Astrocyte of the spinal cord (primary cell): ENCODE measurements around the gene FBLL1.
"Not testable (repeated sequence)": the region's sequence is repeated elsewhere in the genome, so short reads cannot be mapped to it uniquely, and the experiment has no call there.

ENCODE experiments used
- DNase-seq: peaks from one replicate; pipeline ENCODE4 v3.0.0; 2011; ENCODE audit warnings: low read depth, low spot score
- H3K4me3 ChIP-seq: 2 replicates; pipeline ENCODE4 v1.5.1; 2011; ENCODE audit warnings: low read depth, mild to moderate bottlenecking, low read length, moderate library complexity
- in situ Hi-C: cut with HindIII; loops from 2 replicates; pipeline ENCODE4 v1.10.0; 2017; ENCODE audit warnings: low sequenced_read_pairs
- TF ChIP-seq, protein P1 (sequence below): IDR thresholded peaks from 2 replicates; pipeline ENCODE4 v1.5.1; 2012; ENCODE audit warnings: low read depth, mild to moderate bottlenecking, low read length, inconsistent platforms

FBLL1 gene

DNA sequence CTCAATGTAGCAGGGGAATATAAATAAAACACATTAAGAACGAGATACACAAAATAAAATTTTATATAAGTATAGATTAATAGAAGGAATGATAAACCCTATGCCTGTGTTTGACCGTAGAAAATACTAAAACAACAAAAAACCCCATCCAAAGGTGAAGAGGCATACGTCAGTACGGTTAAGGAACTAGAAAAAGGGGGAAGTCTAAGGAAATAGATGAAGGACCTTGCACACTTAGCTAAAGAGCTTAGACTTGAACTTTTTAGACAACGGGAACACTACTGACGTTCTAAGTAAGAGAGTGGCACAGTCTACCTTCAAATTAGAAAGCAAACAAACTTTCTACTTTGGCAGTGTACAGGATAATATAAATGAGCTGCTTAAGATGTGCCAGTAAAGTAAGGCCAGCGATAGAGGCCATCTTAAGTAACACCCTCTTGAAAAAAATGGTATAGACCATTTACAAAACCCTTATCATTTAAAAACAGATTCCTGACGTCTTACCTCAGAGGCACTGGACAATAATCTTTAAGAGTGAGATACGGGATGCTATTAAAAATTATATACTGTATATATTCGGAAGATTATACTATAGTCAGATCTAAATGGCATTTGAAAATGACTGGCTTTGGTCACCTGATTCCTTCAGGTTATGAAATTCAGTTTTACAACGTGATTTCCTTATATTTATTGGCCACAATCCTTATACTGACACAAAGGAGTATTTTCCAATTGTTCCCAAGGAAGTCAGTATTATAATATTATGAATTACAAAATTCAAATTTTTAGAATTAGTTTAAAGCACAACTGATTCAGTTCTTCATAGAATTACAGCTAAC, 41.6 kb downstream of the FBLL1 start:
- no peak for DNase-seq
- in situ Hi-C loops, result no loop called here
- H3K4me3 ChIP-seq, result no peak overlapping the region
- TF ChIP-seq, protein P1, sequence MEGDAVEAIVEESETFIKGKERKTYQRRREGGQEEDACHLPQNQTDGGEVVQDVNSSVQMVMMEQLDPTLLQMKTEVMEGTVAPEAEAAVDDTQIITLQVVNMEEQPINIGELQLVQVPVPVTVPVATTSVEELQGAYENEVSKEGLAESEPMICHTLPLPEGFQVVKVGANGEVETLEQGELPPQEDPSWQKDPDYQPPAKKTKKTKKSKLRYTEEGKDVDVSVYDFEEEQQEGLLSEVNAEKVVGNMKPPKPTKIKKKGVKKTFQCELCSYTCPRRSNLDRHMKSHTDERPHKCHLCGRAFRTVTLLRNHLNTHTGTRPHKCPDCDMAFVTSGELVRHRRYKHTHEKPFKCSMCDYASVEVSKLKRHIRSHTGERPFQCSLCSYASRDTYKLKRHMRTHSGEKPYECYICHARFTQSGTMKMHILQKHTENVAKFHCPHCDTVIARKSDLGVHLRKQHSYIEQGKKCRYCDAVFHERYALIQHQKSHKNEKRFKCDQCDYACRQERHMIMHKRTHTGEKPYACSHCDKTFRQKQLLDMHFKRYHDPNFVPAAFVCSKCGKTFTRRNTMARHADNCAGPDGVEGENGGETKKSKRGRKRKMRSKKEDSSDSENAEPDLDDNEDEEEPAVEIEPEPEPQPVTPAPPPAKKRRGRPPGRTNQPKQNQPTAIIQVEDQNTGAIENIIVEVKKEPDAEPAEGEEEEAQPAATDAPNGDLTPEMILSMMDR, result no peak

DNA sequence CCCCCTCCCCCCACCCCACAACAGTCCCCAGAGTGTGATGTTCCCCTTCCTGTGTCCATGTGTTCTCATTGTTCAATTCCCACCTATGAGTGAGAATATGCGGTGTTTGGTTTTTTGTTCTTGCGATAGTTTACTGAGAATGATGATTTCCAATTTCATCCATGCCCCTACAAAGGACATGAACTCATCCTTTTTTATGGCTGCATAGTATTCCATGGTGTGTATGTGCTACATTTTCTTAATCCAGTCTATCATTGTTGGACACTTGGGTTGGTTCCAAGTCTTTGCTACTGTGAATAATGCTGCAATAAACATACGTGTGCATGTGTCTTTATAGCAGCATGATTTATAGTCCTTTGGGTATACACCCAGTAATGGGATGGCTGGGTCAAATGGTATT, 44.6 kb downstream of the FBLL1 start:
- DNase-seq, in situ Hi-C loops, H3K4me3 ChIP-seq: not testable (repeated sequence)

DNA sequence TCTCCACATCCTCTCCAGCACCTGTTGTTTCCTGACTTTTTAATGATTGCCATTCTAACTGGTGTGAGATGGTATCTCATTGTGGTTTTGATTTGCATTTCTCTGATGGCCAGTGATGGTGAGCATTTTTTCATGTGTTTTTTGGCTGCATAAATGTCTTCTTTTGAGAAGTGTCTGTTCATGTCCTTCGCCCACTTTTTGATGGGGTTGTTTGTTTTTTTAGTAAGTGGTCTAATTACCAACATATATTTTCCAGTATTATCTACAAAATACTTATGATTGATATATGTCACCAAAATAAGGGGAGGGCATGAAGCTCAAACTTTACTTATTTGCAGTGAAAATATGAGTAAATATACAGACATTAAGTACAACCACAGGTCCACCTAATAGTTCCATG, 45.1 kb downstream of the FBLL1 start:
- H3K4me3 ChIP-seq, DNase-seq, in situ Hi-C loops: not testable (repeated sequence)

DNA sequence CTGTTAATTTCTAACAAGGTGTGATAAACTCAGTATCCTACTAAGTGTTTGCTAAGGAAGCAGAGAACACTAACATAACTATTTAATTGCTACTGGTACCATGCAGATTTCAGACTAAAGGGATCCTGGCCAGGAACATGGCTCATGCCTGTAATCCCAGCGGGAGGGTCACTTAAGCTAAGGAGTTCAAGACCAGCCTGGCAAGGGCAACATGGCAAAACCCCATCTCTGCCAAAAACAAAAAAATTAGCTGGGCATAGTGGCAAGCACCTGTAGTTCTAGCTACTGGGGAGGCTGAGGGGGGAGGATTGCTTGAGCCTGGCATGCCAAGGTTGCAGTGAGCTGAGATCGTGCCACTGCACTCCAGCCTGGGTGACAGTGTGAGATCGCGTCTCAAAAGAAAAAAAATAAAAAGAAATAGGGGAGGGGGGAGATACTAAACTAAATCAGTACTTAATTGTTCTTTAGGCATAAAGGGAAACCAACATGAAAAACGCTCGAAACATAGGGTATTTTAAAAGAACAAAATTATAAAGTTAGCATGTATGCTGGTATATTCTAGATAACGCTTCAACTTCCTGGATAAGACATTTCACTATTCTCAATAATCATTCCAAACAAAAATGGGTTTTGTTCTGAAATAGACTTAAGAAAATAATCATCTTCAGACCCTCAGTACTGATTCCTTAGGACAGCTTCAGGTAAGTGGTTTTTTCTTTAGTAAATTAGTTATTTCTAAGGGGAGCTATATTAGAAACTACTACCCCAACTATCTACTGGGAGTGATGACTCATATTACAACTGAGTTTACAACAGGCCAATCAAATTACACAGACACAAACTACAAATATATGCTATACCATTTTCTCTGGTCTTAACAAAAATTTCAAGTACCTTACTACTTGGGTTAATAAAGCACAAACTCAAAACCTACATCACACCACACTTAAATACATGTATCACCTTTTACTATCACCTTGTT, 46.6 kb downstream of the FBLL1 start:
- no peak overlapping the region for H3K4me3 ChIP-seq
- in situ Hi-C loops, result no loop called here
- DNase-seq, result no peak
- TF ChIP-seq, protein P1, result no peak

DNA sequence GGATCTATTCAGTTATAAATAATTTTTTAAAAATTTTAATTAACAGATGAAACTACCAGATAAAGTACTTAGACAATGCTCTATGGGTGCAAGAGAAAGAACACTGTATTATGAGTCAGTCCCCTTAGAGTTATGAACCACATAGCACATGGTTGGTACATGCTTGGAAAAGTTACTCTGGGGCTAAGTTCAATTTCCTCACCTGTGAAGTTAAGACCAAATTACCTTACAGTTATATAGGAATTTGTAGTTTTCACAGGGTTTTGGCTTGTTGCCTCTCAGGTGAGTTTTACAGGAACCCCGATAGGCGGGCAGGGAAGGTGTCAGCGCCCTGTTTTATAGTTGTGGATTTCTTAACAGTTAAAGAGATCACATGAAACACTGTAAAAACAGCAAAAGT, 48.9 kb downstream of the FBLL1 start:
- peak; percentile 22 for DNase-seq

DNA sequence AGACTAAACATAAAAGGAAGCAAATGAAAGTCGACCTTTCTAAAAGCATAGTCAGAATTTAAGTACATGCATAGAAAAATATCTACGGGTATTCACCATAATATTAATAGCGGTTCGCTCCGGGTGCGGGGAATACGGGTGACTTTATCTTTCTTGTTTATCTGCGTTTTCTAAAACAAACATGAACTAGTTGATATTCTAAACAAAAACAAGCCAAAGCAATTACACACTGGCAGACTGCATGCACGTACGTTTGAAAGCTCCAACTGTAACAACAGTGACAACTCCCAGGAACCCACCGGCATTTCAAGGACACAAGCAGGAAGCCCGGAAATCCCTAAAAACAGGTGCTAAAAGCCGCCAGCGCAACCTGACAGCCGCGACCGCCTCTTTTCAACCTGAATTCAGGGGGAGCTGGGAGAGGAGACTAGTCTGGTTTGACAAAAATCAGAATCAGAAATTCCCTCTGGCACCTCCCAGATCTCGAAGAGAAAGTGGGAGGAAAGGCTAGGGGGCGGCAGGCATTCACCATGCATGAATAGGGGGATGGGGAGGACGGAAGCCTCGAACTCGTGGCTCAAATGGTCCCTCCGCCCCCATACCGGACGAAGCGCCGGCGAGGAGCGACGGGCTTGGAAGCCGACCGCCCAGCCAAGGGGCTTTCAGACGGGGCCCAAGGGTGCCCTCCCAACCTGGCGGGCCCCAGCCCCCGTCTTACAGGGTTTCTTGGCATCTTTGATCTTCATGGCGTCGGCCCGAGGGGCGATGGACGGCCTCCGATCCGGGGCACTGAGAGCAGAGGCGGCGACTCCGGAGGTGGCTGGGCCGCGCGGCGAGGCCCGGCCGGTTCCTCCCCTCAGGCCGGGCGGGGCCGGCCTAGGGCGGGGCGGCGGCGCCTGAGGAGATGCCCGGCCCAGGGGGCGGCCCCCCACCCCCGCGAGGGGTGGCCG, 49.7 kb downstream of the FBLL1 start, which contains the start of gene PANK3:
TSS of gene PANK3 (minus strand) at position 831 of the 950 bp plus-strand sequence. CDS start at position 746, 85 bp downstream.
- TF ChIP-seq, protein P1, result no peak
- in situ Hi-C loops, result no loop called here
- peak; percentile 10 for DNase-seq
- peak within 1 kb of the TSS; percentile 99 for H3K4me3 ChIP-seq

More for the DNA sequence above, 48.9 kb downstream of the FBLL1 start:
- peak overlapping the region; percentile 99 for H3K4me3 ChIP-seq
- in situ Hi-C loops, result no loop called here
- TF ChIP-seq, protein P1, result no peak
